Parathyroid adenoma (tissue), 2 donors: ENCODE data around the gene KRTAP6-3.

Source experiments
- H2AFZ ChIP-seq: fragments of 300-600 bp; sonication (generic); one replicate; pipeline ENCODE4 v1.7.0; 2017; ENCODE audit warnings: antibody characterized with exemption, mild to moderate bottlenecking
- H3K27ac ChIP-seq: fragments of 300-600 bp; sonication (generic); one replicate; pipeline ENCODE4 v1.7.0; 2017
- H3K27me3 ChIP-seq: fragments of 300-600 bp; sonication (generic); one replicate; pipeline ENCODE4 v1.7.0; 2017; ENCODE audit warnings: low read length; ENCODE audit not compliant: control insufficient read depth, insufficient read depth
- H3K36me3 ChIP-seq: fragments of 300-600 bp; sonication (generic); one replicate; pipeline ENCODE4 v1.7.0; 2017; ENCODE audit warnings: low read length; ENCODE audit not compliant: control insufficient read depth, insufficient read depth
- H3K4me1 ChIP-seq: fragments of 300-600 bp; sonication (generic); one replicate; pipeline ENCODE4 v1.7.0; 2017; ENCODE audit warnings: control low read depth
- H3K4me2 ChIP-seq: fragments of 300-600 bp; sonication (generic); one replicate; pipeline ENCODE4 v1.7.0; 2017; ENCODE audit warnings: low read length
- H3K4me3 ChIP-seq: fragments of 300-600 bp; sonication (generic); one replicate; pipeline ENCODE4 v1.7.0; 2017; ENCODE audit warnings: low read depth, low read length
- H3K79me2 ChIP-seq: fragments of 300-600 bp; sonication (generic); one replicate; pipeline ENCODE4 v1.7.0; 2017; ENCODE audit warnings: control low read depth
- H3K9ac ChIP-seq: fragments of 300-600 bp; sonication (generic); one replicate; pipeline ENCODE4 v1.7.0; 2017; ENCODE audit warnings: mild to moderate bottlenecking
- H3K9me3 ChIP-seq: fragments of 300-600 bp; sonication (generic); one replicate; pipeline ENCODE4 v1.7.0; 2017; ENCODE audit warnings: low read length; ENCODE audit not compliant: control insufficient read depth
- TF ChIP-seq, protein P1 (sequence below): fragments of 300-600 bp; sonication (generic); IDR thresholded peaks from one replicate; pipeline ENCODE4 v1.7.0; 2017; ENCODE audit warnings: antibody characterized with exemption, mild to moderate bottlenecking
- donor health status: primary hyperparathyroidism.

KRTAP6-3 gene

DNA sequence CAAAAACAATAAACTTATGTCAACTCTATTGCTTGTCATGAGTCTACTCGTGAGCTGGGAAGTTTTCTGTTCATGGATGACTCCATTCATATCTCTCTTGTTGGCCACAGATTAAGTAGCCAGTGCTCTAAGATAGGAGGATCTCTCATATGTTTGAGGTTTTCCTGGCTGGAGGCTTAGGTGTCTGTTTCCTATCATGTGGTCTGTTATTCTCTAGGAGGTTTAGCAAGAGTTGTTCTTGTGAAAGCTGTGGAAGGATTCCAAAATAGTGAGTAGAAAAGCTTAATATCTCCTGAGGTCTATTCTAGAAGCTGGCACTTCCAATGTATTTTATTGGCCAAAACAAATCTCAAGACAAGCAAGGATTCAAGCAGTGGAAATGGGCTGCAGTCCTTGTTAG, 37.0 kb downstream of the KRTAP6-3 start:
- Histone ChIP-seq H2AFZ (no peak overlapping the region), H3K4me1 (no peaks in the 10 kb centered on the region), H3K27ac (no peak overlapping the region), H3K27me3 (no peaks in the 10 kb centered on the region), H3K9me3 (no peaks in the 10 kb centered on the region), H3K4me2 (no peak overlapping the region), H3K36me3 (no peaks in the 10 kb centered on the region), H3K9ac (no peak overlapping the region), H3K4me3 (no peak overlapping the region), H3K79me2 (no peaks in the 10 kb centered on the region)
- TF ChIP-seq, protein P1, sequence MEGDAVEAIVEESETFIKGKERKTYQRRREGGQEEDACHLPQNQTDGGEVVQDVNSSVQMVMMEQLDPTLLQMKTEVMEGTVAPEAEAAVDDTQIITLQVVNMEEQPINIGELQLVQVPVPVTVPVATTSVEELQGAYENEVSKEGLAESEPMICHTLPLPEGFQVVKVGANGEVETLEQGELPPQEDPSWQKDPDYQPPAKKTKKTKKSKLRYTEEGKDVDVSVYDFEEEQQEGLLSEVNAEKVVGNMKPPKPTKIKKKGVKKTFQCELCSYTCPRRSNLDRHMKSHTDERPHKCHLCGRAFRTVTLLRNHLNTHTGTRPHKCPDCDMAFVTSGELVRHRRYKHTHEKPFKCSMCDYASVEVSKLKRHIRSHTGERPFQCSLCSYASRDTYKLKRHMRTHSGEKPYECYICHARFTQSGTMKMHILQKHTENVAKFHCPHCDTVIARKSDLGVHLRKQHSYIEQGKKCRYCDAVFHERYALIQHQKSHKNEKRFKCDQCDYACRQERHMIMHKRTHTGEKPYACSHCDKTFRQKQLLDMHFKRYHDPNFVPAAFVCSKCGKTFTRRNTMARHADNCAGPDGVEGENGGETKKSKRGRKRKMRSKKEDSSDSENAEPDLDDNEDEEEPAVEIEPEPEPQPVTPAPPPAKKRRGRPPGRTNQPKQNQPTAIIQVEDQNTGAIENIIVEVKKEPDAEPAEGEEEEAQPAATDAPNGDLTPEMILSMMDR, result no peak

DNA sequence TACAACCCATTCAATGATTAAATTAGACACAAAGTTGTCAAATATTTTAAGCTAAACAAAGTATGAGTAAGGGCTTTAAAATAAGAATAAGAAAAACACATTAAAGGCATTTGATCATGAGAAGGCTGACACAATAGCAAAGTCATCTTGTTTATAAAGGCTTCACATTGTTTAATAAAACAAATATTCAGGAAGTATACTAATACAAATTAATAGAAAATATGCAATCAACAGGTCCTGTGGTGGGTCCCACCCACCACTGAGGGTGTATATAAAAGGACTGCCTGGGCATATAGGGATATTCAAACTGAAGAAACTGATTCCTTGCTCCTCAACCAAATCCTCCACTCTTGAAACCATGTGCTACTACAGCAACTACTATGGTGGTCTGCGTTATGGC, 42.7 kb downstream of the KRTAP6-3 start, which contains the start of gene KRTAP20-2:
KRTAP20-2 (plus strand) TSS at position 301 of the 400 bp plus-strand sequence; CDS start at position 359, 58 bp downstream.
- no peak within 1 kb of the TSS for H3K27ac ChIP-seq
- H3K9me3 ChIP-seq, result no peaks in the 10 kb centered on the region
- no peaks in the 10 kb centered on the region for H3K4me1 ChIP-seq
- H3K9ac ChIP-seq, result no peak within 1 kb of the TSS
- no peaks in the 10 kb centered on the region for H3K27me3 ChIP-seq
- H3K36me3 ChIP-seq, result no peaks in the 10 kb centered on the region
- H3K4me3 ChIP-seq, result no peak within 1 kb of the TSS
- H3K79me2 ChIP-seq, result no peaks in the 10 kb centered on the region
- TF ChIP-seq, protein P1, result no peak
- no peak within 1 kb of the TSS for H2AFZ ChIP-seq
- H3K4me2 ChIP-seq, result no peak within 1 kb of the TSS

DNA sequence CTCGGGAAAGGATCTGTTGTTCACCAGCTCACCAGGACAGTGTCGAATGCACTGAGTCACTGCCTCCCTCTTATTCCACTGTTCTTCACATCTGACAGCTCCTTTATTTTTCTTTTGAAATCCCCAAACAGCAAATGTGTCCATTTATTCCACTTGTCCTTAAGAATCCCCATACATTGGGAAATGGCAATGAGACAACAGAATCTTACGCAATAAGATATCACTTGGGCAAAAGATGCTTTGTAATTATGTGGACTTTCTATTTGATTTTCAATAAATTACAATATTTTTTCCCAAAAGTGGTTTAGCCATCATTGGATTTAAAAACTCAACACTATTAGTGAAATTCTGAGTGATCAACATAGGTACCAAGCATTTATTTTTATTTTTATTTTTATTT, 46.4 kb downstream of the KRTAP6-3 start:
- Histone ChIP-seq H3K36me3 (no peaks in the 10 kb centered on the region), H3K79me2 (no peaks in the 10 kb centered on the region), H3K27me3 (no peaks in the 10 kb centered on the region), H2AFZ (no peak overlapping the region), H3K4me3 (no peak overlapping the region), H3K9me3 (no peaks in the 10 kb centered on the region), H3K4me1 (no peaks in the 10 kb centered on the region), H3K27ac (no peak overlapping the region), H3K4me2 (no peak overlapping the region), H3K9ac (no peak overlapping the region)
- TF ChIP-seq, protein P1, result no peak

DNA sequence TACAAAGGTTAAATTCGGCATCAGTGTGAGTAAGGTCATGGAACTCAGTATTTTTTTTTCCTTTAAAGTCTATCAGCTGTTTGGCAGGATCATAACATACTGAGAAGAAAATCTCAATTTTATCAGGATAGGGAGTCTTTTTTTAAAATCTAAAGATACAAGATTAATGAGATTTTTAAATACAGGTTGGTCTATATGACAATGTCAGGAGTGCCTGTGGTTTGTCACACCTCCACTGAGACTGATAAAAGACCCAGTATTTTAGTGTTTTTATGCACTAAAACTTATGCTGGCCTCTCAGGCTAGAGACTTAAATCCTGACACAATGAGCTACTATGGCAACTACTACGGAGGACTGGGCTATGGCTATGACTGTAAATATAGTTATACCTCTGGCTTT, 50.3 kb downstream of the KRTAP6-3 start, which contains the start of gene KRTAP20-3:
KRTAP20-3 (plus strand) TSS at position 301 of the 400 bp plus-strand sequence.
- H3K9me3 ChIP-seq, result no peaks in the 10 kb centered on the region
- H3K27ac ChIP-seq, result no peak within 1 kb of the TSS
- H2AFZ ChIP-seq, result no peak within 1 kb of the TSS
- no peaks in the 10 kb centered on the region for H3K27me3 ChIP-seq
- H3K4me3 ChIP-seq, result no peak within 1 kb of the TSS
- no peak within 1 kb of the TSS for H3K4me2 ChIP-seq
- H3K4me1 ChIP-seq, result no peaks in the 10 kb centered on the region
- no peaks in the 10 kb centered on the region for H3K36me3 ChIP-seq
- TF ChIP-seq, protein P1, result no peak
- no peaks in the 10 kb centered on the region for H3K79me2 ChIP-seq
- H3K9ac ChIP-seq, result no peak within 1 kb of the TSS
